OCI-LY3 (cell line): ENCODE measurements around the gene ABHD17B.

Source experiments
- EZH2phosphoT487 ChIP-seq: fragments of 200-600 bp; shearing (Covaris generic); IDR thresholded peaks from 2 replicates; pipeline ENCODE4 v1.6.1; 2018; ENCODE audit warnings: antibody characterized with exemption, mixed run types, low read depth
- TF ChIP-seq, protein P1 (sequence below): fragments of 200-600, 300-600 bp; sonication (generic); IDR thresholded peaks from 2 replicates; pipeline ENCODE4 v1.5.1; 2014; ENCODE audit warnings: antibody characterized with exemption, low read length, low read depth

DNA sequence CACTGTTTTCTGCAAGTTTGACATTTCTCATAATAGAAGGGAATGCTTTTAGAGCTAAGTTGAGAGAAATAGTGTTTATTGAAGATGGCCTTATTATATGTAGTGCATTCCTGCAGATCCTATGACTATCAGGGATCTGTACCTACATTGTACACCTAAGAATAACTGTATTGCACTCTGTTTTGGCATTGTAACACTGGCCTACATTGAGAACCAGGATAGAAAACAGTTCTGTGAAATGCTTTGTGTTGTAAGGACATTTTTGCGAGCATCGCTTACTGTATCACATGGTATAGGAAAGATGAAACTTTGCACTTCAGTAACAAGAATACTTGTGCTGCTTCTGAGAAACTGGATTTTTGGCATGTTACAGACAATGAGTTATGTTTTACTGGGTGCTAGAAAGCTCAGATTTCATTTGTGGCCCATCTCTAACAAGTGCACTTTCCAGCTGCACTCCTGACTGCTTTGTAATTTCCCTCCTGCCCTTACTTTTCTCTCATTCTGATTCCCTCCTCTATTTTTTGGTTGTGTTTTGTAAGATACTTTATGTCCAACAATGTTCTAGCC, 31.1 kb upstream of the ABHD17B start:
- TF ChIP-seq, protein P1, sequence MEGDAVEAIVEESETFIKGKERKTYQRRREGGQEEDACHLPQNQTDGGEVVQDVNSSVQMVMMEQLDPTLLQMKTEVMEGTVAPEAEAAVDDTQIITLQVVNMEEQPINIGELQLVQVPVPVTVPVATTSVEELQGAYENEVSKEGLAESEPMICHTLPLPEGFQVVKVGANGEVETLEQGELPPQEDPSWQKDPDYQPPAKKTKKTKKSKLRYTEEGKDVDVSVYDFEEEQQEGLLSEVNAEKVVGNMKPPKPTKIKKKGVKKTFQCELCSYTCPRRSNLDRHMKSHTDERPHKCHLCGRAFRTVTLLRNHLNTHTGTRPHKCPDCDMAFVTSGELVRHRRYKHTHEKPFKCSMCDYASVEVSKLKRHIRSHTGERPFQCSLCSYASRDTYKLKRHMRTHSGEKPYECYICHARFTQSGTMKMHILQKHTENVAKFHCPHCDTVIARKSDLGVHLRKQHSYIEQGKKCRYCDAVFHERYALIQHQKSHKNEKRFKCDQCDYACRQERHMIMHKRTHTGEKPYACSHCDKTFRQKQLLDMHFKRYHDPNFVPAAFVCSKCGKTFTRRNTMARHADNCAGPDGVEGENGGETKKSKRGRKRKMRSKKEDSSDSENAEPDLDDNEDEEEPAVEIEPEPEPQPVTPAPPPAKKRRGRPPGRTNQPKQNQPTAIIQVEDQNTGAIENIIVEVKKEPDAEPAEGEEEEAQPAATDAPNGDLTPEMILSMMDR = no peak
- TF ChIP-seq EZH2phosphoT487 = no peak
